ENCODE measurements around the gene TNRC18. TPM values are rescaled to one million over a fixed set of nuclear protein-coding genes. Genes with fewer than 3 reads are reported as not detected.

The TNRC18 gene
- total RNA-seq, 1 experiment from 2014 or later, result 10.2 TPM

- H3K9ac ChIP-seq (ENCODE audit: low read length), result no peak overlapping the region
- H3K36me3 ChIP-seq (ENCODE audit: insufficient read depth, low read length), result no peaks in the 10 kb centered on the region
- H4K20me1 ChIP-seq (ENCODE audit: insufficient read depth, low read depth, low read length), result no peaks in the 10 kb centered on the region
- H3K27ac ChIP-seq (ENCODE audit: low read length), result no peak overlapping the region
- no peaks in the 10 kb centered on the region for H3K27me3 ChIP-seq (ENCODE audit: low read length)
- H3K4me1 ChIP-seq (ENCODE audit: low read length), result no peaks in the 10 kb centered on the region
- DNase-seq, result no peak
- no peaks in the 10 kb centered on the region for H3K9me2 ChIP-seq (replicated peaks; ENCODE audit: insufficient read depth, low read length)
- H2AFZ ChIP-seq (ENCODE audit: low read length), result no peak overlapping the region
- H3K79me2 ChIP-seq (ENCODE audit: low read length), result no peaks in the 10 kb centered on the region
- H3K4me3 ChIP-seq (ENCODE audit: low read length), result no peak overlapping the region
- H3K4me2 ChIP-seq (ENCODE audit: low read depth, low read length, poor library complexity, severe bottlenecking), result no peak overlapping the region
- H3K9me3 ChIP-seq (ENCODE audit: low read length), result no peaks in the 10 kb centered on the region
Measured at GRCh38 chr7:5453566-5454075, 30.0 kb upstream of the TNRC18 start.

- Histone ChIP-seq H3K36me3 (ENCODE audit: insufficient read depth, low read length) (no peaks in the 10 kb centered on the region), H3K4me3 (ENCODE audit: low read length) (no peak overlapping the region), H3K9me2 (replicated peaks; ENCODE audit: insufficient read depth, low read length) (no peaks in the 10 kb centered on the region), H2AFZ (ENCODE audit: low read length) (no peak overlapping the region), H4K20me1 (ENCODE audit: insufficient read depth, low read depth, low read length) (no peaks in the 10 kb centered on the region), H3K9me3 (ENCODE audit: low read length) (no peaks in the 10 kb centered on the region), H3K9ac (ENCODE audit: low read length) (no peak overlapping the region), H3K79me2 (ENCODE audit: low read length) (no peaks in the 10 kb centered on the region), H3K27me3 (ENCODE audit: low read length) (no peaks in the 10 kb centered on the region), H3K4me2 (ENCODE audit: low read depth, low read length, poor library complexity, severe bottlenecking) (no peak overlapping the region), H3K27ac (ENCODE audit: low read length) (no peak overlapping the region), H3K4me1 (ENCODE audit: low read length) (no peaks in the 10 kb centered on the region)
- peak; percentile 68 for DNase-seq
Measured at GRCh38 chr7:5452937-5453540, 29.4 kb upstream of the TNRC18 start.

GRCh38 chr7:5452470-5452899 is 28.9 kb upstream of the TNRC18 start:
- no peaks in the 10 kb centered on the region for H3K4me1 ChIP-seq (ENCODE audit: low read length)
- no peaks in the 10 kb centered on the region for H3K79me2 ChIP-seq (ENCODE audit: low read length)
- H3K4me3 ChIP-seq (ENCODE audit: low read length), result no peak overlapping the region
- no peaks in the 10 kb centered on the region for H3K9me2 ChIP-seq (replicated peaks; ENCODE audit: insufficient read depth, low read length)
- H3K4me2 ChIP-seq (ENCODE audit: low read depth, low read length, poor library complexity, severe bottlenecking), result no peak overlapping the region
- H3K27ac ChIP-seq (ENCODE audit: low read length), result no peak overlapping the region
- H3K9ac ChIP-seq (ENCODE audit: low read length), result no peak overlapping the region
- no peak for DNase-seq
- H4K20me1 ChIP-seq (ENCODE audit: insufficient read depth, low read depth, low read length), result no peaks in the 10 kb centered on the region
- no peaks in the 10 kb centered on the region for H3K9me3 ChIP-seq (ENCODE audit: low read length)
- no peak overlapping the region for H2AFZ ChIP-seq (ENCODE audit: low read length)
- H3K27me3 ChIP-seq (ENCODE audit: low read length), result no peaks in the 10 kb centered on the region
- H3K36me3 ChIP-seq (ENCODE audit: insufficient read depth, low read length), result no peaks in the 10 kb centered on the region

GRCh38 chr7:5451391-5451790 is 27.8 kb upstream of the TNRC18 start:
- no peak overlapping the region for H3K27ac ChIP-seq (ENCODE audit: low read length)
- H3K4me3 ChIP-seq (ENCODE audit: low read length), result no peak overlapping the region
- H3K4me1 ChIP-seq (ENCODE audit: low read length), result no peaks in the 10 kb centered on the region
- H3K9me2 ChIP-seq (replicated peaks; ENCODE audit: insufficient read depth, low read length), result no peaks in the 10 kb centered on the region
- DNase-seq, result no peak
- H3K9me3 ChIP-seq (ENCODE audit: low read length), result no peaks in the 10 kb centered on the region
- no peak overlapping the region for H2AFZ ChIP-seq (ENCODE audit: low read length)
- no peak overlapping the region for H3K9ac ChIP-seq (ENCODE audit: low read length)
- no peaks in the 10 kb centered on the region for H4K20me1 ChIP-seq (ENCODE audit: insufficient read depth, low read depth, low read length)
- H3K4me2 ChIP-seq (ENCODE audit: low read depth, low read length, poor library complexity, severe bottlenecking), result no peak overlapping the region
- no peaks in the 10 kb centered on the region for H3K27me3 ChIP-seq (ENCODE audit: low read length)
- no peaks in the 10 kb centered on the region for H3K79me2 ChIP-seq (ENCODE audit: low read length)
- H3K36me3 ChIP-seq (ENCODE audit: insufficient read depth, low read length), result no peaks in the 10 kb centered on the region

- Histone ChIP-seq H3K9me3 (ENCODE audit: low read length) (no peaks in the 10 kb centered on the region), H3K9ac (ENCODE audit: low read length) (no peak overlapping the region), H3K4me1 (ENCODE audit: low read length) (no peaks in the 10 kb centered on the region), H3K27me3 (ENCODE audit: low read length) (no peaks in the 10 kb centered on the region), H3K27ac (ENCODE audit: low read length) (no peak overlapping the region), H4K20me1 (ENCODE audit: insufficient read depth, low read depth, low read length) (no peaks in the 10 kb centered on the region), H3K36me3 (ENCODE audit: insufficient read depth, low read length) (no peaks in the 10 kb centered on the region), H2AFZ (ENCODE audit: low read length) (no peak overlapping the region), H3K4me3 (ENCODE audit: low read length) (no peak overlapping the region), H3K4me2 (ENCODE audit: low read depth, low read length, poor library complexity, severe bottlenecking) (no peak overlapping the region), H3K79me2 (ENCODE audit: low read length) (no peaks in the 10 kb centered on the region), H3K9me2 (replicated peaks; ENCODE audit: insufficient read depth, low read length) (no peaks in the 10 kb centered on the region)
- peak; percentile 74 for DNase-seq
Measured at GRCh38 chr7:5450549-5451327, 27.1 kb upstream of the TNRC18 start.

- no peaks in the 10 kb centered on the region for H3K36me3 ChIP-seq (ENCODE audit: insufficient read depth, low read length)
- no peak for DNase-seq
- H3K79me2 ChIP-seq (ENCODE audit: low read length), result no peaks in the 10 kb centered on the region
- no peak overlapping the region for H3K27ac ChIP-seq (ENCODE audit: low read length)
- H3K4me1 ChIP-seq (ENCODE audit: low read length), result no peaks in the 10 kb centered on the region
- no peaks in the 10 kb centered on the region for H3K9me3 ChIP-seq (ENCODE audit: low read length)
- H3K27me3 ChIP-seq (ENCODE audit: low read length), result no peaks in the 10 kb centered on the region
- no peaks in the 10 kb centered on the region for H3K9me2 ChIP-seq (replicated peaks; ENCODE audit: insufficient read depth, low read length)
- no peak overlapping the region for H3K9ac ChIP-seq (ENCODE audit: low read length)
- H2AFZ ChIP-seq (ENCODE audit: low read length), result no peak overlapping the region
- H3K4me2 ChIP-seq (ENCODE audit: low read depth, low read length, poor library complexity, severe bottlenecking), result no peak overlapping the region
- H4K20me1 ChIP-seq (ENCODE audit: insufficient read depth, low read depth, low read length), result no peaks in the 10 kb centered on the region
- no peak overlapping the region for H3K4me3 ChIP-seq (ENCODE audit: low read length)
Measured at GRCh38 chr7:5448378-5449037, 24.9 kb upstream of the TNRC18 start.

- H4K20me1 ChIP-seq (ENCODE audit: insufficient read depth, low read depth, low read length), result no peaks in the 10 kb centered on the region
- no peaks in the 10 kb centered on the region for H3K36me3 ChIP-seq (ENCODE audit: insufficient read depth, low read length)
- no peak overlapping the region for H3K4me2 ChIP-seq (ENCODE audit: low read depth, low read length, poor library complexity, severe bottlenecking)
- H3K4me3 ChIP-seq (ENCODE audit: low read length), result no peak overlapping the region
- H3K9me2 ChIP-seq (replicated peaks; ENCODE audit: insufficient read depth, low read length), result no peaks in the 10 kb centered on the region
- H3K27me3 ChIP-seq (ENCODE audit: low read length), result no peaks in the 10 kb centered on the region
- no peak overlapping the region for H3K27ac ChIP-seq (ENCODE audit: low read length)
- H3K9ac ChIP-seq (ENCODE audit: low read length), result no peak overlapping the region
- no peaks in the 10 kb centered on the region for H3K9me3 ChIP-seq (ENCODE audit: low read length)
- DNase-seq, result no peak
- H3K4me1 ChIP-seq (ENCODE audit: low read length), result peaks cover 4% of the 10 kb centered on the region; the same call in 1 of the 2 replicates
- no peak overlapping the region for H2AFZ ChIP-seq (ENCODE audit: low read length)
- no peaks in the 10 kb centered on the region for H3K79me2 ChIP-seq (ENCODE audit: low read length)
Measured at GRCh38 chr7:5445981-5446594, 22.5 kb upstream of the TNRC18 start.

- no peaks in the 10 kb centered on the region for H3K79me2 ChIP-seq (ENCODE audit: low read length)
Measured at GRCh38 chr7:5443678-5444077, 20.0 kb upstream of the TNRC18 start.

More at GRCh38 chr7:5443678-5444077, 20.0 kb upstream of the TNRC18 start:
- Histone ChIP-seq H3K4me3 (ENCODE audit: low read length) (no peak overlapping the region), H3K4me1 (ENCODE audit: low read length) (peaks cover 4% of the 10 kb centered on the region; the same call in 1 of the 2 replicates), H3K9me2 (replicated peaks; ENCODE audit: insufficient read depth, low read length) (no peaks in the 10 kb centered on the region), H3K36me3 (ENCODE audit: insufficient read depth, low read length) (no peaks in the 10 kb centered on the region), H3K9ac (ENCODE audit: low read length) (no peak overlapping the region), H4K20me1 (ENCODE audit: insufficient read depth, low read depth, low read length) (no peaks in the 10 kb centered on the region), H2AFZ (ENCODE audit: low read length) (no peak overlapping the region), H3K27me3 (ENCODE audit: low read length) (no peaks in the 10 kb centered on the region), H3K4me2 (ENCODE audit: low read depth, low read length, poor library complexity, severe bottlenecking) (no peak overlapping the region), H3K27ac (ENCODE audit: low read length) (no peak overlapping the region), H3K9me3 (ENCODE audit: low read length) (no peaks in the 10 kb centered on the region)
- no peak for DNase-seq
